Astrocyte of the spinal cord (primary cell): Measurements from ENCODE around the gene MYCBP2.
A peak's percentile ranks its signal among the peaks of the same experiment; 100 is the strongest.

Experiments used
- DNase-seq: peaks from one replicate; pipeline ENCODE4 v3.0.0; 2011; ENCODE audit warnings: low read depth, low spot score
- H3K4me3 ChIP-seq: 2 replicates; pipeline ENCODE4 v1.5.1; 2011; ENCODE audit warnings: low read depth, mild to moderate bottlenecking, low read length, moderate library complexity
- CTCF ChIP-seq: IDR thresholded peaks from 2 replicates; pipeline ENCODE4 v1.5.1; 2012; ENCODE audit warnings: low read depth, mild to moderate bottlenecking, low read length, inconsistent platforms
- in situ Hi-C: cut with HindIII; loops from 2 replicates; pipeline ENCODE4 v1.10.0; 2017; ENCODE audit warnings: low sequenced_read_pairs

Gene MYCBP2

DNA sequence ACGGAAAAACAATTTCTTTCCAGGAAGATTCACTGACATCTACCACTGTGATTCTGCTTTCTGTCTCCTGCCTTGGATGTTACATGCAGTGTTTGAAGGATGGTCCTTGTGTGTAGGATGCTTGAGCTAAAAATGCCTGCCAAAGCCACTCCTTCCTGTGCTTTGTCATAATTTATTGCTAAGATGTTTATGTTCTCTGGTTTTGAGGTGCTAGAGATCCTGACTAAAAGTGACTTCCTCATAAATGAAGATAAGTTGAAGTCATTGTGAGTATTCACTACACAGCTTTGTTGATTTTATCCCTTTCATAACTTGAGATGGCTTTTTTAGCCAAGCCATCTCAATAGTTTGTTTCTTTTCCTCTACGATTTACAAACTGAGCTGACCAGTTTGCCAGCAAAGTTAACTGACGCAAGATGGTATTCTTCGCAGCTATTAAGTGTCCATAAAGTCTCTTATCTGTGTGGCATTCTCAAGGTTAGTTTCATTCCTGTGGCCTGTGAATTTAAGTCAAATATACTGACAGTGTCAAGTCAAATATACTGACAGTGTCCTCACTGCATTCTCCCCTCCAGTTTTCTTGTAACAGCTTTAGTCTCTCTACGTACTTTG lies 284.2 kb downstream of the MYCBP2 start:
- no peak for TF ChIP-seq CTCF
- in situ Hi-C loops = no loop called here
- DNase-seq = no peak
- H3K4me3 ChIP-seq = no peak overlapping the region

DNA sequence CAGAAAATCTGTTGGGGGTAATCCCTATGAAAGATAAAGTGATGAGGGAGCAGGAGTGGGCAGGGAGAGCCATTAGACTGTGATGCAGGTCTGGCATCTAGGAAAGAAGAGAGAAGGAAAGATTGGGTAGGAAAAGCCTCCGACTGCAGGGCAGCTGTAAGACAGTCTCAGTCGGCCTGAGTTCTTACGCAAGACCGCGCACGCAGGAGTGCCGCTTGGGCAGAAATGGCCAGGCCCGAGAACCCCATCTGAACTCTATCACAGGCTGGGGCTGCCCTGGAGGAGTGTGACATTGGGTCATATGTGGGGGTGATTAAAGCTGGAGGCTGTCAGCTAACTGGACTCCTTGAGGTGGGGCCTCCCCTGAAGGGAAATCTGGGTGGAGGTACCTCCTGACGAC lies 286.1 kb downstream of the MYCBP2 start:
- H3K4me3 ChIP-seq = no peak overlapping the region
- TF ChIP-seq CTCF = no peak
- no peak for DNase-seq
- in situ Hi-C loops = no loop called here

- TF ChIP-seq CTCF = no peak
- in situ Hi-C loops = no loop called here
- no peak overlapping the region for H3K4me3 ChIP-seq
These were observed 286.8 kb downstream of the MYCBP2 start for GRCh38 chr13:77040076-77040475.

DNA sequence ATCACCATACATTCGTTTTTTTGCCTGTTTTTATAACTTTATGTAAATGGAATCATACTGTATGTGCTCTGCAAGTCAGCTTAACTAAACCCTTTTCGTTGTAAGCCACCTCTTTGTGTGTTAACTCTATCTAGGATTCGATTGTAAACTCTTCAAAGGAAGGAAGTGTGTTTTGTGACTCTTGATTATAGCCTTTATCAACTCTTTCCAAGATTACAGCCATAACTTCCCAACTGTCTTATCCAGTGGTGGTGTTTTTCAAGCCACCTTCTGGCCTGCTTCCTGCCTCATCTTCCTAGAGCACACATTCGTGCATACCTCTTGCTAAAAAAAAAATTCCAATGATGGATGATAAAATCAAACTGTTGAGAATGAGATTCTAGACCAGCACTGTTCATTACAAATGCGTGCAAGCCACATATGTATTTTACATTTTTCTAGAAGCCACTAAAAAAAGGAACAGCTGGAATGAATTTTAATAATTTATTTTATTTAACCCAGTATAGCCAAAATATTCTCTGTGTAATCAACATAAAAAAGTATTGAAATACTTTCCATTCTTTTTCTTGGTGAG lies 287.9 kb downstream of the MYCBP2 start:
- TF ChIP-seq CTCF = no peak
- in situ Hi-C loops = no loop called here
- no peak for DNase-seq
- H3K4me3 ChIP-seq = no peak overlapping the region

More at GRCh38 chr13:77040076-77040475, 286.8 kb downstream of the MYCBP2 start:
- DNase-seq = no peak

GRCh38 chr13:77036279-77036678 lies 290.6 kb downstream of the MYCBP2 start:
- in situ Hi-C loops = no loop called here
- no peak for DNase-seq
- no peak for TF ChIP-seq CTCF
- no peak overlapping the region for H3K4me3 ChIP-seq

- H3K4me3 ChIP-seq = no peak overlapping the region
- TF ChIP-seq CTCF = no peak
- peak; percentile 42 for DNase-seq
- in situ Hi-C loops = no loop called here
These were observed 292.0 kb downstream of the MYCBP2 start for GRCh38 chr13:77034881-77035280.
